Measurements from ENCODE around the gene GALP.
"Not testable (repeated sequence)": the region's sequence is repeated elsewhere in the genome, so short reads cannot be mapped to it uniquely, and the experiment has no call there.

GALP gene

GRCh38 chr19:56193981-56194640 is 18.3 kb downstream of the GALP start:
- DNase-seq: no peak

- DNase-seq: not testable (repeated sequence)
Measured at GRCh38 chr19:56197646-56198045, 21.8 kb downstream of the GALP start, which contains the start of gene ZSCAN5B. TSS of gene ZSCAN5B (minus strand) at chr19:56197783. CDS start at chr19:56193052, 4,731 bp downstream.

- DNase-seq: no peak
Measured at GRCh38 chr19:56199687-56200086, 23.9 kb downstream of the GALP start.

- DNase-seq: no peak
Measured at GRCh38 chr19:56201973-56202372, 26.2 kb downstream of the GALP start, which contains the start of gene ZSCAN5C. TSS of gene ZSCAN5C (plus strand) at chr19:56202273. CDS start at chr19:56205914, 3,641 bp downstream.

- DNase-seq: not testable (repeated sequence)
Measured at GRCh38 chr19:56207581-56207980, 31.8 kb downstream of the GALP start.

GRCh38 chr19:56209091-56209490 is 33.3 kb downstream of the GALP start:
- DNase-seq: no peak

- DNase-seq: not testable (repeated sequence)
Measured at GRCh38 chr19:56210036-56210435, 34.2 kb downstream of the GALP start.

GRCh38 chr19:56211718-56212117 is 35.9 kb downstream of the GALP start:
- DNase-seq: no peak

GRCh38 chr19:56217039-56217949 is 41.5 kb downstream of the GALP start:
- no peak for DNase-seq

GRCh38 chr19:56218961-56219360 is 43.2 kb downstream of the GALP start:
- no peak for DNase-seq

GRCh38 chr19:56221442-56221841 is 45.6 kb downstream of the GALP start:
- DNase-seq: not testable (repeated sequence)

- DNase-seq: no peak
Measured at GRCh38 chr19:56221851-56222250, 46.0 kb downstream of the GALP start.

- no peak for DNase-seq
Measured at GRCh38 chr19:56222901-56223300, 47.1 kb downstream of the GALP start.

- DNase-seq: no peak
Measured at GRCh38 chr19:56223481-56223880, 47.7 kb downstream of the GALP start.

Data from cortex of kidney (tissue), 1 donor.